Heart right ventricle (tissue), 16 donors: Measurements from ENCODE around the gene RAMP1. TPM values are rescaled to one million over a fixed set of nuclear protein-coding genes. Genes with fewer than 3 reads are reported as not detected.
A peak's percentile ranks its signal among the peaks of the same experiment; 100 is the strongest.

Source experiments
- ATAC-seq, 8 donors: fragments of 200-7000 bp; cut with Tn5 transposase; one replicate each; pipeline ENCODE4 v1.9.1; 2020; ENCODE audit warnings: mild to moderate bottlenecking in 8 of 8, moderate library complexity in 8 of 8, moderate number of reproducible peaks in 1 of 8
- DNase-seq, 2 donors: peaks; one replicate each; pipeline ENCODE4 v3.0.0-alpha.2; 2020
- H3K27ac ChIP-seq, 10 donors: fragments of 200-600 bp; sonication (generic) in 2 of 10; one replicate each; pipeline versions ENCODE4 v1.5.0 to v1.8.0; 2020 to 2022; ENCODE audit warnings: mild to moderate bottlenecking in 3 of 10
- H3K27me3 ChIP-seq, 7 donors: fragments of 200-600 bp; one replicate each; pipeline ENCODE4 v1.8.0; 2021 to 2022; ENCODE audit warnings: mild to moderate bottlenecking in 2 of 7
- H3K36me3 ChIP-seq, 9 donors: fragments of 200-600 bp; sonication (generic) in 1 of 9; one replicate each; pipeline versions ENCODE4 v1.5.0 to v1.8.0; 2020 to 2022; ENCODE audit warnings: mild to moderate bottlenecking in 2 of 9
- H3K4me1 ChIP-seq, 9 donors: fragments of 200-600 bp; sonication (generic) in 1 of 9; one replicate each; pipeline versions ENCODE4 v1.5.0 to v1.8.0; 2020 to 2022; ENCODE audit warnings: mild to moderate bottlenecking in 4 of 9
- H3K4me3 ChIP-seq, 10 donors: fragments of 200-600 bp; sonication (generic) in 2 of 10; one replicate each; pipeline versions ENCODE4 v1.5.0 to v1.8.0; 2020 to 2022; ENCODE audit warnings: mild to moderate bottlenecking in 7 of 10, moderate library complexity in 2 of 10
- H3K9me3 ChIP-seq, 11 donors: fragments of 200-600 bp in 10 of 11; sonication (generic) in 2 of 11; one replicate each; pipeline versions ENCODE4 v1.5.0 to v1.8.0; 2013 to 2022; ENCODE audit warnings: mild to moderate bottlenecking in 2 of 11, control low read depth in 1 of 11, moderate library complexity in 1 of 11
- CTCF ChIP-seq, 9 donors: fragments of 200-600 bp; sonication (generic) in 2 of 9; IDR thresholded peaks; one replicate each; pipeline versions ENCODE4 v1.5.0 to v1.8.0; 2021 to 2022; ENCODE audit warnings: antibody characterized with exemption in 9 of 9, mild to moderate bottlenecking in 5 of 9, moderate library complexity in 1 of 9
- WGBS, 2 donors: extraction: QIAGEN DNeasy Blood & Tissue Kit; methylation state at CpG; one replicate each; pipeline ENCODE4 v1.1.7; 2013; ENCODE audit warnings: inconsistent platforms in 1 of 2; 5-methylcytosine and 5-hydroxymethylcytosine counted together
- intact Hi-C, 10 donors: fragments of 100-400 bp; cut with DNase I; formaldehyde crosslinking; loops; one replicate each; pipeline versions ENCODE4 v1.11.1 to v1.14.2; 2022
- polyA plus RNA-seq, 2 donors: library from polyadenylated mRNA; stranded (reverse); fragments of 200-250 nt; gene quantifications; one replicate each; pipeline ENCODE4 v1.2.3, GENCODE V29; 2013
- total RNA-seq, 10 donors: library from RNA; stranded (reverse); fragmentation: NEBNext Ultra II Directional in 3 of 10; extraction: Animal tissue kit (Norgen Biotek cat#: 25700) in 3 of 10; gene quantifications; one replicate each; pipeline versions ENCODE4 v1.2.1 to v1.2.4, GENCODE V29; 2021 to 2023
- donor health status: Arrhythmogenic right ventricular cardiomyopathy.
- donor health status: ischemic (EF 13 %, LVEDD 7.1; RV severe dilation, severe dysfunction).
- donor health status: healthy with polysubstance abuse.
- donor health status: DM: no; HTN: yes; CAD: no.
- donor health status: DM: no; HTN: no; CAD: no.
- donor health status: ischemic (EF 25% LVEDD 6.9; RV normal size, moderate dysfunction).
- donor health status: ischemic (EF 25% LVEDD 5.7; RV mildly dilated, moderate dysfunction).
- donor health status: healthy.
- donor health status: DM: yes; HTN: yes; CAD: no.
- donor health status: Ischemic cardiomyopathy.
- donor health status: ischemic (EF 35%, LVEDD 5.7; RV mildly dilated, moderate dysfunction).
- donor health status: nonischemic (EF 11% LVEDD 7.7; RV severe dilation, severe dysfunction).
- donor health status: DM: yes; HTN: yes; CAD: no.
- donor health status: PGD.
- donor health status: ischemic (EF 29% LVEDD 5.4; RV normal size, mild dysfunction).
- donor health status: nonischemic (EF 23%, LVEDD 6.1; RV moderate dilation, normal function).

Gene RAMP1
- total and polyA plus RNA-seq, 12 donors: 52.7 to 1,549 (median 178) TPM

- 66 to 71% methylated on average over 12 of the region's 12 CpGs for WGBS, 2 donors
- Histone ChIP-seq H3K4me1 (peaks cover 0 to 64% (median 48%) of the 10 kb centered on the region in 9 donors), H3K4me3 (no peak overlapping the region), H3K27ac (peak overlapping the region in 5 of 10 donors; percentile 12 to 39 (median 22)), H3K9me3 (peaks cover 0 to 3% (median 0%) of the 10 kb centered on the region in 11 donors), H3K27me3 (no peaks in the 10 kb centered on the region), H3K36me3 (peaks cover 0 to 11% (median 0%) of the 10 kb centered on the region in 9 donors)
- DNase-seq (no peak), ATAC-seq (no peak)
- no peak for TF ChIP-seq CTCF (IDR thresholded peaks at IDR 0.05)
- intact Hi-C loops: loop anchor here in 1 of 10 donors (5.0 kb wide), 1 partner anchor 1651 kb away; no protein-coding TSS in a partner anchor
Observed at GRCh38 chr2:237876532-237876931, 17.1 kb downstream of the RAMP1 start.

- WGBS, 2 donors: 85 to 88% methylated on average over 23 of the region's 23 CpGs
- TF ChIP-seq CTCF (IDR thresholded peaks at IDR 0.05): no peak
- peak overlapping the region in 5 of 10 donors; percentile 12 to 34 (median 19) for H3K27ac ChIP-seq
- H3K4me3 ChIP-seq: no peak overlapping the region
- H3K9me3 ChIP-seq: peaks cover 0 to 3% (median 0%) of the 10 kb centered on the region in 11 donors
- ATAC-seq (peak in 4 of 8 donors; percentile 12 to 50 (median 34)), DNase-seq (no peak)
- peaks cover 0 to 12% (median 0%) of the 10 kb centered on the region in 9 donors for H3K36me3 ChIP-seq
- intact Hi-C loops: loop anchor here in 1 of 10 donors (5.0 kb wide), 1 partner anchor 1650 kb away; no protein-coding TSS in a partner anchor
- no peaks in the 10 kb centered on the region for H3K27me3 ChIP-seq
- peaks cover 0 to 59% (median 43%) of the 10 kb centered on the region in 9 donors for H3K4me1 ChIP-seq
Observed at GRCh38 chr2:237876951-237877491, 17.6 kb downstream of the RAMP1 start.

DNA sequence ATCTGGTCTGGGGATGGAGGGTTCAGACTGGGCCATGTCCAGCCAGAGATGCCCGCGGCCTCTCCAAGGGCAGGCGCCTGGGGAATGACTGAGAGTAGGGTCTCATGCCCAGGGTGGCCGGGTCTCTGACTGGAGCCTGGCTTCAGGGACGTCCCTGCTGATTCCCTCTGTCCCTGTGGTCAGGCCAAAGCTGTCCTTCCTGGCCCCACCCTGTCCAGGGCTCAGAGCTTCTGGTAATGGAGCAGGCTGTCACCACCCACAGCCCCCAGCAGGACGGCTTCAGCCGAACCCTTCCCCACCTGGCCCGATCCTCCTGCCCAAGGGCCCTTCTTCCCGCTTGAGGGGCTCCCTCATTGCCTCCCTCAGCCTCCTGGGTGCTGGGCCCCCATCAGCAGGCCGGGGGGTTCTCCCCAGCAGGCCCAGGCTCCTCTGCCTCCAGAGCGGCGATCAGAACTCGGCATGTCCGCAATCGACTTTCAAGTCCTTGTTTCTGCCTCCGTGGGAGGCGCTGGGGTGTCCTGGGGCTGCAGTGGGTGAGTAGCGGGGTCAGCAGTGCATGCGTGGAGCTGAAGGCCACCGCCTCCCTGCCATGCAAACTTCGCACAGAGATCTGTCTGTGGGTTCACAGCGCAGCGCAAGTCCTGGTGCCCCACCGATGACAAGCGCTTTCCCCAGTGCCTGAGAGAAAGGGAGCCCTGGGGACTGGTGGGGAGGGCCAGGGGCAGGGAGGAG is 18.3 kb downstream of the RAMP1 start:
- 92 to 94% methylated on average over 25 of the region's 25 CpGs for WGBS, 2 donors
- Histone ChIP-seq H3K4me3 (no peak overlapping the region), H3K36me3 (peaks cover 0 to 12% (median 0%) of the 10 kb centered on the region in 9 donors), H3K27ac (peak overlapping the region in 4 of 10 donors; percentile 28 to 55 (median 39)), H3K4me1 (peaks cover 0 to 58% (median 36%) of the 10 kb centered on the region in 9 donors), H3K27me3 (no peaks in the 10 kb centered on the region), H3K9me3 (peaks cover 0 to 3% (median 0%) of the 10 kb centered on the region in 11 donors)
- DNase-seq (no peak), ATAC-seq (peak in 2 of 8 donors; percentile 3)
- TF ChIP-seq CTCF (IDR thresholded peaks at IDR 0.05): no peak
- intact Hi-C loops: loop anchor here in 1 of 10 donors (5.0 kb wide), 1 partner anchor 1650 kb away; no protein-coding TSS in a partner anchor

GRCh38 chr2:237878321-237879057 is 19.1 kb downstream of the RAMP1 start:
- TF ChIP-seq CTCF (IDR thresholded peaks at IDR 0.05): no peak
- peaks cover 0 to 12% (median 0%) of the 10 kb centered on the region in 9 donors for H3K36me3 ChIP-seq
- H3K27ac ChIP-seq: peak overlapping the region in 5 of 10 donors; percentile 21 to 55 (median 35)
- ATAC-seq: peak in 2 of 8 donors; percentile 8 to 18
- no peak for DNase-seq
- 79 to 80% methylated on average over 14 of the region's 14 CpGs for WGBS, 2 donors
- H3K27me3 ChIP-seq: no peaks in the 10 kb centered on the region
- peaks cover 0 to 52% (median 31%) of the 10 kb centered on the region in 9 donors for H3K4me1 ChIP-seq
- no peak overlapping the region for H3K4me3 ChIP-seq
- H3K9me3 ChIP-seq: peaks cover 0 to 3% (median 0%) of the 10 kb centered on the region in 11 donors
- intact Hi-C loops: loop anchor here in 1 of 10 donors (5.0 kb wide), 1 partner anchor 1649 kb away; no protein-coding TSS in a partner anchor
